Measurements from ENCODE around the gene ADAMTS10. TPM values are rescaled to one million over a fixed set of nuclear protein-coding genes. Genes with fewer than 3 reads are reported as not detected.

Gene ADAMTS10
- total and polyA plus RNA-seq, 2 experiments from 2014 or later = 15.8 to 22.1 TPM

- Histone ChIP-seq H3K27ac (no peak overlapping the region), H3K9me2 (replicated peaks; ENCODE audit: insufficient read depth) (no peaks in the 10 kb centered on the region), H3K4me3 (no peak overlapping the region), H3K4me1 (ENCODE audit: insufficient read depth) (no peaks in the 10 kb centered on the region), H3K27me3 (no peaks in the 10 kb centered on the region), H4K20me1 (ENCODE audit: insufficient read depth, poor library complexity, severe bottlenecking) (no peaks in the 10 kb centered on the region), H3K4me2 (no peak overlapping the region), H2AFZ (no peak overlapping the region), H3K79me2 (no peaks in the 10 kb centered on the region), H3K9me3 (ENCODE audit: low read depth) (no peaks in the 10 kb centered on the region), H3K36me3 (replicated peaks; ENCODE audit: insufficient read depth, low read depth) (no peaks in the 10 kb centered on the region)
- peak; percentile 58 for DNase-seq (ENCODE audit: low spot score)
- WGBS (ENCODE audit: low lambda C conversion rate, missing lambda C conversion rate) = 79% methylated on average over 34 of the region's 34 CpGs
- TF ChIP-seq EZH2 (IDR thresholded peaks at IDR 0.05; ENCODE audit: borderline replicate concordance) = no peak
- peak; percentile 47 for TF ChIP-seq CTCF (IDR thresholded peaks at IDR 0.05; ENCODE audit: poor library complexity)
These were observed 24.4 kb downstream of the ADAMTS10 start for GRCh38 chr19:8585894-8586750.

GRCh38 chr19:8584965-8585893 lies 25.3 kb downstream of the ADAMTS10 start:
- Histone ChIP-seq H2AFZ (no peak overlapping the region), H3K4me2 (no peak overlapping the region), H3K4me1 (ENCODE audit: insufficient read depth) (no peaks in the 10 kb centered on the region), H3K27me3 (no peaks in the 10 kb centered on the region), H3K36me3 (replicated peaks; ENCODE audit: insufficient read depth, low read depth) (no peaks in the 10 kb centered on the region), H3K9me3 (ENCODE audit: low read depth) (no peaks in the 10 kb centered on the region), H3K27ac (no peak overlapping the region), H4K20me1 (ENCODE audit: insufficient read depth, poor library complexity, severe bottlenecking) (no peaks in the 10 kb centered on the region), H3K4me3 (no peak overlapping the region), H3K9me2 (replicated peaks; ENCODE audit: insufficient read depth) (no peaks in the 10 kb centered on the region), H3K79me2 (no peaks in the 10 kb centered on the region)
- TF ChIP-seq EZH2phosphoT487 (IDR thresholded peaks at IDR 0.05; ENCODE audit: low read depth, severe bottlenecking, unreplicated experiment) (no peak), EZH2 (IDR thresholded peaks at IDR 0.05; ENCODE audit: borderline replicate concordance) (no peak), CTCF (IDR thresholded peaks at IDR 0.05; ENCODE audit: poor library complexity) (no peak)
- no peak for DNase-seq (ENCODE audit: low spot score)
- 96% methylated on average over 63 of the region's 71 CpGs for WGBS (ENCODE audit: low lambda C conversion rate, missing lambda C conversion rate)

GRCh38 chr19:8580710-8581281 lies 29.7 kb downstream of the ADAMTS10 start:
- Histone ChIP-seq H3K79me2 (no peaks in the 10 kb centered on the region), H3K27ac (no peak overlapping the region), H3K9me2 (replicated peaks; ENCODE audit: insufficient read depth) (no peaks in the 10 kb centered on the region), H3K4me1 (ENCODE audit: insufficient read depth) (no peaks in the 10 kb centered on the region), H3K27me3 (no peaks in the 10 kb centered on the region), H4K20me1 (ENCODE audit: insufficient read depth, poor library complexity, severe bottlenecking) (no peaks in the 10 kb centered on the region), H3K9me3 (ENCODE audit: low read depth) (no peaks in the 10 kb centered on the region), H2AFZ (no peak overlapping the region), H3K36me3 (replicated peaks; ENCODE audit: insufficient read depth, low read depth) (no peaks in the 10 kb centered on the region), H3K4me2 (peak overlapping the region; percentile 67), H3K4me3 (no peak overlapping the region)
- TF ChIP-seq CTCF (IDR thresholded peaks at IDR 0.05; ENCODE audit: poor library complexity) = peak; percentile 100
- no peak for TF ChIP-seq EZH2 (IDR thresholded peaks at IDR 0.05; ENCODE audit: borderline replicate concordance)
- TF ChIP-seq EZH2phosphoT487 (IDR thresholded peaks at IDR 0.05; ENCODE audit: low read depth, severe bottlenecking, unreplicated experiment) = no peak
- peak; percentile 89 for DNase-seq (ENCODE audit: low spot score)
- 9% methylated on average over 13 of the region's 21 CpGs for WGBS (ENCODE audit: low lambda C conversion rate, missing lambda C conversion rate)
